Activated T-helper 1 cell treated with anti-CD3 and anti-CD28 coated beads, Interleukin-12 subunit alpha, Interleukin-12 subunit beta, Interleukin-2, Interleukin-4 antibody, amounts not matched to agents 30 ng/mL and 10 ng/mL and 1 ng/mL, durations not matched to agents 14 hours and 24 hours and 36 hours (primary cell): ENCODE data around the gene LMBR1. TPM values are rescaled to one million over a fixed set of nuclear protein-coding genes. Genes with fewer than 3 reads are reported as not detected.
A peak's percentile ranks its signal among the peaks of the same experiment; 100 is the strongest.
"Not testable (repeated sequence)": the region's sequence is repeated elsewhere in the genome, so short reads cannot be mapped to it uniquely, and the experiment has no call there.

ENCODE experiments used
- DNase-seq: peaks from one replicate; pipeline ENCODE4 v3.0.0; 2021; ENCODE audit warnings: low spot score
- H3K27ac Mint-ChIP-seq: one replicate; pipeline ENCODE4 v1.8.0; 2021; ENCODE audit warnings: mild to moderate bottlenecking, mixed read lengths
- H3K27me3 Mint-ChIP-seq: one replicate; pipeline ENCODE4 v1.8.0; 2022; ENCODE audit warnings: mild to moderate bottlenecking, moderate library complexity, mixed read lengths; ENCODE audit not compliant: insufficient read depth
- H3K36me3 Mint-ChIP-seq: one replicate; pipeline ENCODE4 v1.8.0; 2021; ENCODE audit warnings: low read depth, mixed read lengths
- H3K4me1 Mint-ChIP-seq: one replicate; pipeline ENCODE4 v1.8.0; 2021; ENCODE audit warnings: low read depth, mixed read lengths
- H3K4me3 Mint-ChIP-seq: one replicate; pipeline ENCODE4 v1.8.0; 2021; ENCODE audit warnings: mild to moderate bottlenecking, moderate library complexity, mixed read lengths
- H3K9me3 Mint-ChIP-seq: one replicate; pipeline ENCODE4 v1.8.0; 2021; ENCODE audit warnings: mixed read lengths
- intact Hi-C: fragments of 100-400 bp; cut with micrococcal nuclease; formaldehyde crosslinking; loops from one replicate; pipeline ENCODE4 v1.15.1; 2024
- total RNA-seq: library from RNA; stranded (reverse); gene quantifications from 2 replicates; pipeline ENCODE4 v1.2.3, GENCODE V29; 2022

LMBR1 gene
- 53.5 and 55.5 TPM in 2 replicates for total RNA-seq

GRCh38 chr7:156892821-156893706 lies at the start of gene LMBR1:
LMBR1 (minus strand) TSS chr7:156893183; CDS start chr7:156892993, 190 bp downstream.
- no peaks in the 10 kb centered on the region for H3K9me3 Mint-ChIP-seq
- peaks cover 43% of the 10 kb centered on the region for H3K4me1 Mint-ChIP-seq
- H3K4me3 Mint-ChIP-seq = peak within 1 kb of the TSS; percentile 95

GRCh38 chr7:156942708-156943090 lies 49.7 kb upstream of the LMBR1 start:
- Mint-ChIP-seq H3K9me3 (peaks cover 14% of the 10 kb centered on the region), H3K4me3 (no peak overlapping the region), H3K4me1 (peaks cover 8% of the 10 kb centered on the region), H3K27me3 (peaks cover 11% of the 10 kb centered on the region), H3K27ac (no peak overlapping the region), H3K36me3 (peaks cover 4% of the 10 kb centered on the region)
- no peak for DNase-seq
- intact Hi-C loops = no loop called here

More at GRCh38 chr7:156892821-156893706, at the start of gene LMBR1:
- Mint-ChIP-seq H3K27ac (peak within 1 kb of the TSS; percentile 93), H3K27me3 (no peaks in the 10 kb centered on the region), H3K36me3 (peaks cover 4% of the 10 kb centered on the region)
- intact Hi-C loops = loop anchor here (1.0 to 10.0 kb wide), 9 partner anchors 30 to 1964 kb away; partner anchors contain the start of genes DNAJB6, NOM1, RBM33 and RNF32
- DNase-seq = peak; percentile 92

- Mint-ChIP-seq H3K36me3 (peaks cover 3% of the 10 kb centered on the region), H3K27ac (no peak overlapping the region), H3K9me3 (peaks cover 14% of the 10 kb centered on the region), H3K4me3 (no peak overlapping the region), H3K4me1 (no peaks in the 10 kb centered on the region), H3K27me3 (peaks cover 11% of the 10 kb centered on the region)
- intact Hi-C loops = no loop called here
- DNase-seq = no peak
Measured at GRCh38 chr7:156941393-156942182, 48.6 kb upstream of the LMBR1 start.

- Mint-ChIP-seq H3K27ac (no peak overlapping the region), H3K9me3 (peaks cover 14% of the 10 kb centered on the region), H3K4me3 (no peak overlapping the region), H3K4me1 (no peaks in the 10 kb centered on the region), H3K27me3 (peaks cover 11% of the 10 kb centered on the region), H3K36me3 (peaks cover 3% of the 10 kb centered on the region)
- intact Hi-C loops = no loop called here
- DNase-seq = no peak
Measured at GRCh38 chr7:156940421-156941122, 47.6 kb upstream of the LMBR1 start.

- H3K27ac Mint-ChIP-seq, intact Hi-C loops, DNase-seq, H3K27me3 Mint-ChIP-seq, H3K4me1 Mint-ChIP-seq, H3K4me3 Mint-ChIP-seq, H3K36me3 Mint-ChIP-seq: not testable (repeated sequence)
- peaks cover 13% of the 10 kb centered on the region for H3K9me3 Mint-ChIP-seq
Measured at GRCh38 chr7:156936766-156937165, 43.8 kb upstream of the LMBR1 start.

- DNase-seq = no peak
- H3K27me3 Mint-ChIP-seq = peaks cover 10% of the 10 kb centered on the region
- H3K4me1 Mint-ChIP-seq = peaks cover 17% of the 10 kb centered on the region
- no peak overlapping the region for H3K27ac Mint-ChIP-seq
- no peak overlapping the region for H3K4me3 Mint-ChIP-seq
- H3K36me3 Mint-ChIP-seq = no peaks in the 10 kb centered on the region
- intact Hi-C loops = no loop called here
- H3K9me3 Mint-ChIP-seq = no peaks in the 10 kb centered on the region
Measured at GRCh38 chr7:156935250-156935649, 42.3 kb upstream of the LMBR1 start.

GRCh38 chr7:156932006-156932405 lies 39.0 kb upstream of the LMBR1 start:
- no peak for DNase-seq
- intact Hi-C loops = no loop called here
- Mint-ChIP-seq H3K27ac (no peak overlapping the region), H3K4me3 (no peak overlapping the region), H3K9me3 (no peaks in the 10 kb centered on the region), H3K27me3 (peaks cover 22% of the 10 kb centered on the region), H3K36me3 (no peaks in the 10 kb centered on the region), H3K4me1 (peaks cover 48% of the 10 kb centered on the region)

- peaks cover 48% of the 10 kb centered on the region for H3K4me1 Mint-ChIP-seq
- DNase-seq = peak; percentile 25
- no peaks in the 10 kb centered on the region for H3K9me3 Mint-ChIP-seq
- peaks cover 25% of the 10 kb centered on the region for H3K27me3 Mint-ChIP-seq
- H3K4me3 Mint-ChIP-seq = peak overlapping the region; percentile 54
- H3K27ac Mint-ChIP-seq = no peak overlapping the region
- H3K36me3 Mint-ChIP-seq = no peaks in the 10 kb centered on the region
- intact Hi-C loops = no loop called here
Measured at GRCh38 chr7:156929789-156930539, 37.0 kb upstream of the LMBR1 start.

- H3K27me3 Mint-ChIP-seq = peaks cover 29% of the 10 kb centered on the region
Measured at GRCh38 chr7:156928406-156928747, 35.4 kb upstream of the LMBR1 start.

GRCh38 chr7:156927571-156928405 lies 34.8 kb upstream of the LMBR1 start:
- peaks cover 63% of the 10 kb centered on the region for H3K4me1 Mint-ChIP-seq
- no peaks in the 10 kb centered on the region for H3K36me3 Mint-ChIP-seq
- H3K27ac Mint-ChIP-seq = no peak overlapping the region
- intact Hi-C loops = no loop called here
- H3K4me3 Mint-ChIP-seq = no peak overlapping the region
- no peaks in the 10 kb centered on the region for H3K9me3 Mint-ChIP-seq
- no peak for DNase-seq
- H3K27me3 Mint-ChIP-seq = peaks cover 29% of the 10 kb centered on the region

More at GRCh38 chr7:156928406-156928747, 35.4 kb upstream of the LMBR1 start:
- no peaks in the 10 kb centered on the region for H3K36me3 Mint-ChIP-seq
- no peaks in the 10 kb centered on the region for H3K9me3 Mint-ChIP-seq
- intact Hi-C loops = no loop called here
- DNase-seq = no peak
- no peak overlapping the region for H3K27ac Mint-ChIP-seq
- H3K4me3 Mint-ChIP-seq = no peak overlapping the region
- peaks cover 60% of the 10 kb centered on the region for H3K4me1 Mint-ChIP-seq

- DNase-seq, H3K27ac Mint-ChIP-seq, H3K36me3 Mint-ChIP-seq, H3K4me3 Mint-ChIP-seq, intact Hi-C loops, H3K9me3 Mint-ChIP-seq: not testable (repeated sequence)
- H3K4me1 Mint-ChIP-seq = peaks cover 56% of the 10 kb centered on the region
- H3K27me3 Mint-ChIP-seq = peaks cover 20% of the 10 kb centered on the region
Measured at GRCh38 chr7:156925821-156926220, 32.8 kb upstream of the LMBR1 start.
